HG02885 (cell line): Measurements from ENCODE around the gene BRK1.
A peak's percentile ranks its signal among the peaks of the same experiment; 100 is the strongest.
"Not testable (repeated sequence)": the region's sequence is repeated elsewhere in the genome, so short reads cannot be mapped to it uniquely, and the experiment has no call there.

Source experiments
- ATAC-seq: cut with Tn5 transposase; IDR thresholded peaks from one replicate; pipeline ENCODE4 v1.9.1; 2021; ENCODE audit warnings: mild to moderate bottlenecking; ENCODE audit not compliant: unreplicated experiment, poor library complexity

Gene BRK1

DNA sequence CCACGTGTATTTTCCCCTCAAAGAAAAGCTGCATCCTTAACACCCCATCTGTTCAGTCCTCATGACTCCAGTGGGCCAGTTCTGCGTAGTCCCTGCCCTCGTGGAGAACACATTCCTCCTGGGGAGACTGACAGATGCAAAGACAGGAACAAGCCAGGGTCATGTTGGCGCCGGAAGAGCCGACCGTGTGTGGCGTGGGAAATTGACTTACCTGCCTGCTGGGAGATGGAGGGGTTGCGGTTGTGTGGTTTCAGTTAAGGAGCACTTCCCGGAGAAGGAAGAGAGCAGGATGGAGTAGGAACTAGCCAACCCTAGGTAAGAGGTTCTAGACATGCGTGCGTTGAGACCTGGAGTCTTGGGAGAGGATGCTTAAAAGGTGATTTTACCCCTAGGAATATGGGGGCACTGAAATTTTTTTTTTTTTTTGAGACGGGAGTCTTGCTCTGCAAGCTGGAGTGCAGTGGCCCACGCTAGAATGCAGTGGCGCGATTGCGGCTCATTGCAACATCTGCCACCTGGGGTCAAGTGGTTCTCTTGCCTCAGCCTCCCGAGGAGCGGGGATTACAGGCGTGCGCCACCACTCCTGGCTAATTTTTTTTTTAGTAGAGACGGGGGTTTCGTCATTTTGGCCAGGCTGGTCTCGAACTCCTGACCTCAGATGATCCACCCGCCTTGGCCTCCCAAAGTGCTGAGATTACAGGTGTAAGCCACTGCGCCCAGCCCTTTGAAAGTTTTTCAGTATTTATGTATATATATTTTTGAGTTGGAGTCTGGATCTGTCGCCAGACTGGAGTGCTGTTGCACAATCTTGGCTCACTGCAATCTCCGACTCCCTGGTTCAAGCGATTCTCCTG, 27.5 kb downstream of the BRK1 start:
- ATAC-seq = no peak

DNA sequence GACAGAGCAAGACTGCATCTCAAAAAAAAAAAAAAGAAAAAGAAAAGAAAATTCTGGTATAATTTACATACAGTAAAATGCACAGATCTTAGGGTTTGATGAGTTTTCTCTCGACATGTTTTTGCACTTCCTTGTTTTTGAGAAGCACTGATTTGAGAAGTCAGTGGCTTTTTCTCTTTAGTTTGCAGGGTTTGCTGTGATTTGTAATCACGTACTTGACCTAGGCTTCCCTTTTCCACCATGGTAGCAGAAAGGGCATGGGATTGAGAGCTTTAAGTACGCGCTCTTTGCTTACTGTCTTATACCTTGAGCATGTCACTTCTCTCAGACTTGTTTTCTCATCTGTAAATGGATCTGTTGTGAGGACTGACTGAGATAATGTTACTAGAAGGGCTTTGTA, 30.2 kb downstream of the BRK1 start:
- ATAC-seq = no peak

DNA sequence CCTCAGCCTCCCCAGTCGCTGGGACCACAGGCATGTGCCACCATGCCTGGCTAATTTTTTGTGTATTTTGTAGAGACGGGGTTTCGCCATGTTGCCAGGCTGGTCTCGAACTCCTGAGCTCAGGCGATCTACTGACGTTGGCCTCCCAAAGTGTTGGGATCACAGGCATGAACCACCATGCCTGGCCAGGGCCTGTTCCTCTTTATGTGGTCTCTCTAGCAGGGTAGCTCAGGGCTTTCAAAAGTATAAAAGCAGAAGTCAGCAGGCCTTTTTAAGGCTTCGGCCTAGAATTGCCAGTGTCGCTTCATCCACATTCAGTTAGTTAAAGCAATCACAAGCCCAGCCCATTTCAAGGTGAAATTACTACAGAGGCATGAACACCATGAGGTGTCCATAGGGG, 33.8 kb downstream of the BRK1 start:
- ATAC-seq = no peak

DNA sequence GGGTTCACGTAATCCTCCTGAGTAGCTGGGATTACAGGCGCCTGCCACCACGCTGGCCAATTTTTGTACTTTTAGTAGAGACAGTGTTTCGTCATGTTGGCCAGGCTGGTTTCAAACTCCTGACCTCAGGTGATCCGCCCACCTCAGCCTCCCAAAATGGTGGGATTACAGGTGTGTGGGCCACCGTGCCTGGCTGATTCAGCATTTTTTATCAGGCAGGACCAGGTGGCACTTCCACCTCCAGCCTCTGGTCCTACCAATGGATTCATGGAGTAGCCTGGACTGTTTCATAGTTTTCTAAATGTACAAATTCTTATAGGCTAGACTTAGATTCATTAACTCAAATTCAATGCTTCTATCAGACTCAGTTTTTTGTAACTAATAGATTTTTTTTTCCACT, 35.5 kb downstream of the BRK1 start:
- ATAC-seq = no peak

DNA sequence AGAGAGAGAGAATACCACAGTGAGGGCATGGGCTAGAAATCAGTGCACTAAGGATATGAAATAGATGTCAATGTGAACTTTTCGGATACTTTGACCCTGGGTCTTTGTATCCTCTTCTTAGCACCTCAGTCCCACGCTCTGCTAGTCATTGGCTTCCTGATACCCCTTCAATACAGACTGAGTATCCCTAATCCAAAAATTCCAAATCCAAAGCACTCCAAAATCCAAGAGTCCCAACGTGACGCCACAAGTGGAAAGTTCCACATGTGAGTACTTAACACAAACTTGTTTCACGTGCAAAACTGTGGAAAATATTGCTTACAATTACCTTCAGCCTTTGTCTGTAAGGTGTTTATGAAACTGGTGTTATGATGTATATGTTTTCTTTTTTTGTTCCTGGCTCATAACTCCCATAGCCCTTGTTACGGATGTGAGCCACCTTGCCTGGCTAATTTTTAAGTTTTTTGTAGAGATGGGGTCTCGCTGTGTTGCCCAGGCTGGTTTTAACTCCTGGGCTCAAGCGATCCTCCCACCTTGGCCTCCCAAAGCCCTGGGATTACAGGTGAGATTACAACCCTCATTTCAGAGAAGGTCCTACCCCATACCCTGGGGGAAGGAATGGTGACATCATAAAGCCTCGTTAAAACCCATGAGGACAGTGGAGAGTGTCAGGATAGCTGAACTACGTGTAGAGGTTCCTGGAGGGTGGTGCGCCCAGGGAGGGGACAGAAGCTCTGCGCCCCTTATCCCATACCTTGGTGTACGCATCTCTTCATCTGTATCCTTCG, 39.1 kb downstream of the BRK1 start:
- no peak for ATAC-seq

DNA sequence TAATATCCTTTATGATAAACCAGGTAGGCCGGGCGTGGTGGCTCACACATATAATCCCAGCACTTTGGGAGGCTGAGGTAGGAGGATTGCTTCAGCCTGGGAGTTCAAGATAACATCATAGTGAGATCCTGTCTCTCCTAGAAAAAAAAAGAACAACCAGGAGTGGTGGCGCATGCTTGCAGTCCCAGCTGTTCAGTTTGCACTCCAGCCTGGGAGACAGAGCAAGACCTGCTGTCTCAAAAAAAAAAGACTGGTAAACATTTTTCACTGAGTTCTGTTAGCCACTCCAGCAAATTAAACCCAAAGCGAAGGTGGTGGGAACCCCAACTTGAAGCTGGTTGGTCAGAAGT, 39.6 kb downstream of the BRK1 start:
- no peak for ATAC-seq

DNA sequence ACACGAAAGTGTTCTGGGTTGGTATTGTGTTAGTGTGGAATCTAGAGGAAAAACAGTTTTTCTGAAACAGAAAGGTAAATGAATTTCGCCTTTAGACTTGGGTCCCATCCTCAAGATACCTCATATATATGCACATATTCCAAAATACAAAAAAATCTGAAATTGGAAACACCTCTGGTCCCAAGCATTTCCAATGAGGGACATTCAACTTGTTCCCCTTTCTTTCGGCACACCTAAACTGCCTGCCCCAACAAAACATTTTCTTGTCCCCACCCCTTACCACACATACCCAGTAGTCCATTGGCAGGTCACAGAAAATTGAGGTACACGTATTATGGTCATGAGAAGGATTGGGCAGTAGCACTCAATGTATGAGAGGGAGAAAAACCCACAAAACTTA, 40.2 kb downstream of the BRK1 start:
- ATAC-seq = no peak

DNA sequence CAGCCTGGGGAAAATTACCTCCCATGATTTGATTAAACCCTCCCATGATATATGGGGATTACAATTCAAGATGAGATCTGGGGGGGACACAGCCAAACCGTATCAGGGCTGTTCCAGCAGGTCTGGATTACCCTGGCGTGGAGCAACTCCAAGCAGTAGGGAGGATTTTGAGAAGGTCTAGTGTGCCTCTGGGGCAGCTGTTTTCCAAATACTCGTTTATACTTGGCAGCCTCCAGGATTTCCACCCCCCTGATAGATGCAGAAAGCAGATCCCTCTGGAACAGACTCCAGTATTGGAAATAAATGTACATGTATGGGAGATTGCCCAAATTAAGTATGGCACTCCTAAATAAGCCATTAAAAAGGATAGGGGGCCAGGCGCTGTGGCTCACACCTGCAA, 41.6 kb downstream of the BRK1 start:
- no peak for ATAC-seq

DNA sequence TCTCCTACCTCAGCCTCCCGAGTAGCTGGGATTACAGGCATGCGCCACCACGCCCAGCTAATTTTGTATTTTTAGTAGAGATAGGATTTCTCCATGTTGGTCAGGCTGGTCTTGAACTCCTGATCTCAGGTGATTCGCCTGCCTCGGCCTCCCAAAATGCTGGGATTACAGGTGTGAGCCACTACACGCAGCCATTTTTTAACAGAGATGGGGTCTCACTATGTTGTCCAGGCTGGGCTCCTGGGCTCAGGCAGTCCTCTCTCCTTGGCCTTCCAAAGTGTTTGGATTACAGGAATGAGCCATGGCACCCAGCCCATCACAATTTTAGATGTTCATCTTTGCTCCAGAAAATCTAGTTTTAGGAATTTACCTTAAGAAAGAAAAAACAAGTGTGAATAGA, 43.1 kb downstream of the BRK1 start:
- ATAC-seq = not testable (repeated sequence)

DNA sequence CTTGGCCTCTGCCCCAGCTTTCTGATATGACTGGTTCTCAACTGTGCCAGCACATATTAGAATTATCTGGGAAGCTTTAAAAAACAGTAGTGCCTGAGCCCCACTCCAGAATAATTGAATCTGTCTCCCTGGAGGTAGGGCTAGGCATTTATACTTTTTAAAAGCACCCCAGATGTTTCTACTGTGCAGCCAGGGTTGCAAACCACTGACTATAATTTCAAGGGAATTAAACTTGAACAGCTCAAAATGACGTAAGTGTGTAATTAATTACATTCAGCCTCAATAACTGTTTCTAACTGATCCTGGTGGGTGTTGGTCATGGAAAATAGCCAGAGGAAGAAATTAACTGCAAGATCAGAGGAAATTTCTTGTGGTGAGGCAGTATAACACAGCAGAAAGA, 44.9 kb downstream of the BRK1 start:
- ATAC-seq = no peak

DNA sequence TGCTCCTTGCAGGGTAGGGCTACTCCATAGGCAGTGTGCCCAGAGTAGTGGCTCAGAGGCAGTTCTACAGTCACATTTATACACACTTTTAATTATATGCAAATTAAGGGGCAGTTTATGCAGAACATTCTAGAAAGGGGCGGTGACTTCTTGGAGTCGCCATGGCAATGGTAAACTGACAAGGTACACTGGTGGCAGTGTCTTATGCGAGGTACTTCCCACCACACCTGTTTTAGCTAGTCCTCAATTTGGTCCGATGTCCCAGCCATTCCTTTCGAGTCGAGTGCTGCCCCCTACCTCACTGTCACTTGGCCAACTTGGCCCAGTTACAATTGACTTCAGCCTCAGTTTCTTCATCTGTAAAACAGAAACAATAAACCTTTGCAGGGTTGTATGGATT, 45.5 kb downstream of the BRK1 start:
- ATAC-seq = no peak

DNA sequence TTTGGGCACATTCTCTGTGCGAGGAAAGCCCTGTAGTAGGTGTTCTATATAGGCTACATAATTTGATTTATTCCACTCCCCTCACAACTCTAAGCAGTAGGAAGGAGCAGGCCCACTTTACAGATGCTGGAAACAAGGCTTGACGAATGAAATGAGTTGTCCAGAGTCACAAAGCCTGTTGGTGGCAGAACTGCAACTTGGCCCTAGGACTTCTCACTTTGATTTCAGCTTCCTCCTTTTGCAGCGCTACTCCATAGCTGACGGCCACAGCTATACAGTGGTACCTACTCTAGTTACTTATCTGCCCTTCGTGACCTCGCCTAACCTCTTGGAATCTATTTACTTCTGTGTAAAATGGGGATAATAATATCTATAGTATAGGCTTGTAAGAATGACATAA, 46.7 kb downstream of the BRK1 start:
- no peak for ATAC-seq

DNA sequence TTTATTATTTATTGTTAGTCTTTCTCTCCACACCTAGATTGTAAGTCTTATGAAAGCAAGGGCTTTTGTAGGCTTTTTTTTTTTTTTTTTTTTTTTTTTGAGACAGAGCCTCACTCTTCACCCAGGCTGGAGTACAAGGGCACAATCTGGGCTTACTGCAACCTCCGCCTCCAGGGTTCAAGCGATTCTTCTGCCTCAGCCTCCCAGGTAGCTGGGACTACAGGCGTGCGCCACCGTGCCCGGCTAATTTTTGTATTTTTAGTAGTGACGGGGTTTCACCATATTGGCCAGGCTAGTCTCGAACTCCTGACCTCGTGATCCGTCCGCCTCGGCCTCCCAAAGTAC, 48.7 kb downstream of the BRK1 start:
- ATAC-seq = not testable (repeated sequence)

DNA sequence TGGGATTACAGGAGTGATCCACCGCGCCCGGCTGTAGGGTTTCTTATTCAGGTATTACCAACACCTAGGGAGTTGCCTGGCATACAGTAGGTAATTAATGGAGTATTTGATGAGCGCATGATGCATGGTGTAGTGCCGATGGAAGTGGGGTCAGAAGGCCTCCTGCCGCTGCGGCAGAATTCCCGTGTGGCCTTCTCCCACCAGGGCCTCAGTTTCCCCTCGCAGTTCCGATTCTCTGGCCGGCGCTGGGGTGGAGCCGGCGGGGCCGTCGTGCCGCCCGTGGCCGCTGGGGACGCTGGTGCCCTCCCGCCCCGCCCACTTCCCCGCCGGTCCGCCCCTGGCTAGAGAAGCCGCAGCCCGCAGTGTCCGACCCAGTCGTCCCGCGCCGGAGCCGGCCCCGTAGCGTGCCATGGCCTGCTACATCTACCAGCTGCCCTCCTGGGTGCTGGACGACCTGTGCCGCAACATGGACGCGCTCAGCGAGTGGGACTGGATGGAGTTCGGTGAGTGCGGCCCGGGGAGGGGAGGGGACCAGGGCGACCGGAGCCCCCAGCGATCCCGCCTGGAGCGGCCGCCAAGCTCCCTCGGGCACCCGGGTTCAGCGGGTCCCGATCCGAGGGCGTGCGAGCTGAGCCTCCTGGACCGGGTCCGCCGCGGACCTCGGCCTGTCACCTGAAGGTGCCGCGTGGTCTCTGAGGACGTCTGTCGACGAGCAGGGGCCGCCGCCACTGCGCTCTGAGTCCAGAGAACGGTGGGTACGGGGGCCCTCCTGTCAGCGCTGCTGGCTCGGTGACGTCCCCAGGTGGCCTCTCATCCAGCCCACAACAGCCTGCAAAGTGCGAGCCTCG, 49.3 kb downstream of the BRK1 start, which contains the start of gene IRAK2:
IRAK2 (plus strand) TSS at position 374 of the 848 bp plus-strand sequence; CDS start at position 410, 36 bp downstream.
- peak; percentile 85 for ATAC-seq

DNA sequence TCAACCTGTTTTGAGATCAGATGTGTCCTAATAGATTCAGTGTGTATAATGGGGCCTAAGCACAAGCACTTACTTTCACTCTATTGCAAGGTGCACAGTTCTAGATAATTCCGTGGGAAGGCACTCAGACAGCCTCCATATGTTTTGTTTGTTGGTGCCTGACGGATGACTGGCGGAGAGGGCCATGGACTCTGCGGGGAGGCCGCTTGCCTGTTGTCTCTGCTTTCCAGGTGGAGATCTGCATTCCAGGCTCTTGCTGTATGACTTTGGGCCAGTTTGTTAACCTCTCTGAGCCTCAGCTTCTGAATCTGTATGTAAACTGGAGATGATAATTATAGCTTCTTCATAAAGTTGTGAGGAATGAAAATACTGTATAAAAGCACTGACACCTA, 50.7 kb downstream of the BRK1 start:
- no peak for ATAC-seq

DNA sequence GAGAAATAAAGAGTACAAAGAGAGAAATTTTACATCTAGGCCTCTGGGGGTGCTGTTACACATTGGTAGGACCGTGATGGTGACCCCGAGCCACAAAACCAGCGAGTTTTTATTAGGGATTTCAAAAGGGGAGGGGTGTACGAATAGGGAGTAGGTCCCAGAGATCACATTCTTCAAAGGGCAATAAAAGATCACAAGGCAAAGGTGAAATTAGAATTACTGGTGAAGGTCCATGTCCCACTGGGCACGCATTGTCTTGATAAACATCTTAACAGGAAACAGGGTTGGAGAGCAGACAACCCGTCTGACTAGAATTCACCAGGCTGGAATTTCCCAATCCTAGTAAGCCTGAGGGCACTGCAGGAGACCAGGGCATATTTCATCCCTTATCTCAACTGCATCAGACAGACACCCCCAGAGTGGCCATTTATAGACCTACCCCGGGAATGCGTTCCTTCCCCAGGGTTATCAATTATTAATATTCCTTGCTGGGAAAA, 53.6 kb downstream of the BRK1 start:
- ATAC-seq = no peak

DNA sequence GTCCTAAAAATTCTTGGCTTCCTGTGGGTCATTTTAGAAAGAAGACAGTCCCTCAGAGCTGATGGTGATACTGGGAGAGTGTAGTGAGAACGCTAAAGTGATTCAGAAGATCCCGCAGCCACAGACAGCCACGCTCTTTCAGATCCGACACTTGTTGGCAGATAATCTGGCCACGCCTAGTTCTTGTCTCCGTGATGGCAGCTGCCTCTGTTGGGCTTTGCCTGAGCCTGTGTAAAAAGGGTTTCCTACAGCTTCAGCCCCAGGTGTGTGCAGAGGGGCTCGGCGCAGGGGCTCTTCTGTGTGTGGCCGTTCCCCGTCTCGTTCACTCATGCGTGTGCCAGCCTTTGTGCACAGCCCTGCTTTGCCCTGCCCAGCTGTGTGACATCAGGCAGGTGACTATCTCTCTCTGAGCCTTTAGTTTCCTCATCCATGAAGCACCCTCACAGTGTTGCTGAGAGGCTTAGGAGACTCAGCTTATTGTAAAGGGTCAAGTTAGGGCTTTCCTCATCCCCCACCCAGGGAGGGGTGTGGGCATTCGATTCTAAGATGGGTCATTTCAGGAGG, 55.5 kb downstream of the BRK1 start:
- ATAC-seq = no peak

DNA sequence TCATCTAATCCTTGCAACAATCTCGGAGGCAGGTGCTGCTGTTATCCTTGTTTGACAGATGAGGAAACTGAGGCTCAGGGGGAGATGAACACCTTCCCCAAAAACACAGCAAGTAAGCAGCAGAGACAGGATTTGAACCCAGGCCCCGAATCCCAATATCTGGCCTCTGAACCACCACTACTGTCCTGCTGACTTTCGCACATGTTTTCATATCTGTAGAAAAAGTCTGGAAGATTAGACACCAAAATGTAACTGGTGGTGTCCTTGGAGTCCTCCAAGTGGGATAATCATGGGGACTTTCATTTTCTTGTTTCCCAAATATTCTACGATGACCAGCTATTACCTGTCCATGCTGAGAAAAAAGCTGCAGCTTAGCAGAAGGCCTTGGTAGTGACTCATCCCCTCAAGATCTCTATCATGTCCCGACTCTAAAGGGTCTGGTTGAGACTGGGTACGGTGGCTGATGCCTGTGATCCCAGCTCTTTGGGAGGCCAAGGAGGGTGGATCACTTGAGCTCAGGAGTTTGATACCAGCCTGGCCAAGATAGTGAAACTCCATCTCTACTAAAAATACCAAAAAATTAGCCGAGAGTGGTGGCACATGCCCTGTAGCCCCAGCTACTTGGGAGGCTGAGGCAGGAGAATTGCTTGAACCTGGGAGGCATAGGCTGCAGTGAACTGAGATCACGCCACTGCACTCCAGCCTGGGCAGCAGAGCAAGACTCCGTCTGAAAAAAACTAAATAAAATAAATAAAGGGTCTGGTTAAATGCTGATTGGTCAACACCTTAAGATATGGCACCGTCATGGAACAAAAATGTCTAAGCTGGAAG, 57.8 kb downstream of the BRK1 start:
- ATAC-seq = no peak

DNA sequence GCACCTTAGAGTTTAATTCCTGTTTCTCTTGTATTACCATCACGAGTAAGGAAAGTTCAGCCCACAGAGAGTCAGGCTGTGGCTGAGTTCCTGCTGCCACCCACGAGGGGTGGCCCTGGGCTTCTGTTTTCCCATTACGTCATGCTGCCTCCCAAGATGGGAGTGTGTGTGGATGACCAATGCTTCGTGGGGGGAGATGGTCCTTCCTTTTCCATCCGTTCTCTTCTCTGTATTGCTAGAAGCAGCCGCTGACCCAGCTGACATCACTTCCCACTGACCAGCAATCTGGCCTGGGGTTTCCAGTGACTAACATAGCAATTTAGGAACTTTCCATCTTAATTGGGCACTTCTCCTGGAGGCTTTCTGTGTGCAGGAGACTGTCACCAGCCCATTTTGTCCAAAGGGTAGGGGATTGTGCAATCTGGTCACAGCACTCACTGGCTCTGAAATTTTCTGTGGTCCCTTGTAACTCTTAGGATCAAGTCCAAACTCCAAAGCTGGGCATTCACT, 58.5 kb downstream of the BRK1 start:
- peak; percentile 49 for ATAC-seq
